GM13976 (cell line): Measurements from ENCODE around the gene FOXD4L1.
A peak's percentile ranks its signal among the peaks of the same experiment; 100 is the strongest.
"Not testable (repeated sequence)": the region's sequence is repeated elsewhere in the genome, so short reads cannot be mapped to it uniquely, and the experiment has no call there.

Experiments
- DNase-seq: peaks from one replicate; pipeline ENCODE4 v3.0.0; 2012; ENCODE audit warnings: low spot score
- in situ Hi-C: fragments of 300-500 bp; cut with MboI; formaldehyde crosslinking; loops from one replicate; pipeline ENCODE4 v1.12.0; 2022; ENCODE audit warnings: low sequenced_read_pairs, mixed read lengths, inconsistent platforms; ENCODE audit not compliant: unreplicated experiment

The FOXD4L1 gene

GRCh38 chr2:113517025-113517424, 18.6 kb downstream of the FOXD4L1 start:
- in situ Hi-C loops, DNase-seq: not testable (repeated sequence)

GRCh38 chr2:113520837-113521236, 22.4 kb downstream of the FOXD4L1 start:
- in situ Hi-C loops = not testable (repeated sequence)

GRCh38 chr2:113521492-113521891, 23.0 kb downstream of the FOXD4L1 start:
- DNase-seq, in situ Hi-C loops: not testable (repeated sequence)

More at GRCh38 chr2:113520837-113521236, 22.4 kb downstream of the FOXD4L1 start:
- DNase-seq = not testable (repeated sequence)

- in situ Hi-C loops, DNase-seq: not testable (repeated sequence)
These were observed 26.5 kb downstream of the FOXD4L1 start for GRCh38 chr2:113524986-113525385.

DNA sequence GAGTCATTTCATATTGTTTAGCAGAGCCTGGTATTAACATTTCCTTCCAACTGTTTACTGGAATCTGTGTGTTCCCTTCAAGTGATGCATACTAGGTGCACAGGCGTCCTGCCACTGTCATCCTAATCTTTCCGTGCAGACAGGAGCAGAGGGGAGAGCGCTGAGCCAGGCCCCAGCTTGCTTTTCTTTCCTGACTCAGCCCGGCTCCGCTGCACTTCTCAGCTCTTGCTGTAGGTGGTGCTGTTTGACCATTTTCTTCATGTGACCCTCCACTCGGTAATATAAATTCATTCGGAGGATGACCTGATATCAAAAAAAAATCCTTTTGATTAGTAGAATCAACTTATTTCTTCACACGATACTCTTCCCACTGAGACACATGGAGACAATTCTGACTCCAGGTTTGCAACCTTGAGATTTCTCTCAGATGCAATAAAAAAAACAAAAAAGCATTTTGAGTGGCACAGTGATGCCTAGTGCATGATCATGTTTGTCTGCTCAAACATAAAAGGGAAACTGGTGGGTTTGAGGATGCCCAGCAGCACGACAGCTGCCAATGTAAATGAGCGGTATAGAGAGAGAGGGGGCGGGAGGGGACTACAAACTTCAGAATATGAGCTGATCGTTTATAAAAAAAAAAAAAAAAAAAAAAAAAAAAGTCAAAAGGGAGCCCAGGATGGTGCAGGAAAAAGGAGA, 29.0 kb downstream of the FOXD4L1 start:
- in situ Hi-C loops = not testable (repeated sequence)

GRCh38 chr2:113528126-113528525, 29.7 kb downstream of the FOXD4L1 start:
- DNase-seq, in situ Hi-C loops: not testable (repeated sequence)

More for the DNA sequence above, 29.0 kb downstream of the FOXD4L1 start:
- not testable (repeated sequence) for DNase-seq

GRCh38 chr2:113528904-113529303, 30.4 kb downstream of the FOXD4L1 start:
- in situ Hi-C loops = not testable (repeated sequence)

GRCh38 chr2:113532991-113533390, 34.5 kb downstream of the FOXD4L1 start:
- in situ Hi-C loops, DNase-seq: not testable (repeated sequence)

More at GRCh38 chr2:113528904-113529303, 30.4 kb downstream of the FOXD4L1 start:
- not testable (repeated sequence) for DNase-seq

GRCh38 chr2:113536573-113536972, 38.1 kb downstream of the FOXD4L1 start:
- DNase-seq, in situ Hi-C loops: not testable (repeated sequence)

DNA sequence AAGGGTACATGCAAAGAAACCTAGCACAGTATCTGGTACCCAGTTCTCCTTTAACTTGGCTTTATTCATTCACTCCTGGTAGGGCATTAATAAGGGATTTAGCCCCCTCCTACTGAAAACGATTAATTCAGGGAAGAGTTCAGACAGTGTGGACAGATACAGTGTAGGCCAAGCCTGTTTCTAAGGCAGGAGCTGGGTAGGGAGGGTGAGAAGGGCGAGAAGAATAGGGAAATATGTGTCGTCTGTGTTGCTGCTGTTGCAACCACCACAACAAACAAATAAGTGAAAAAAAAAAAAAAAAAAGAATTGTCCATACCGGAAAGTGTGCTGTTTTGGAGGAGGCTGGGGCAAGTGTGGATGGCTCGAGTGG, 42.4 kb downstream of the FOXD4L1 start:
- DNase-seq, in situ Hi-C loops: not testable (repeated sequence)

GRCh38 chr2:113541204-113541975, 42.9 kb downstream of the FOXD4L1 start:
- in situ Hi-C loops = not testable (repeated sequence)
- peak; percentile 11 for DNase-seq

- in situ Hi-C loops = not testable (repeated sequence)
These were observed 43.6 kb downstream of the FOXD4L1 start for GRCh38 chr2:113541976-113542485.

DNA sequence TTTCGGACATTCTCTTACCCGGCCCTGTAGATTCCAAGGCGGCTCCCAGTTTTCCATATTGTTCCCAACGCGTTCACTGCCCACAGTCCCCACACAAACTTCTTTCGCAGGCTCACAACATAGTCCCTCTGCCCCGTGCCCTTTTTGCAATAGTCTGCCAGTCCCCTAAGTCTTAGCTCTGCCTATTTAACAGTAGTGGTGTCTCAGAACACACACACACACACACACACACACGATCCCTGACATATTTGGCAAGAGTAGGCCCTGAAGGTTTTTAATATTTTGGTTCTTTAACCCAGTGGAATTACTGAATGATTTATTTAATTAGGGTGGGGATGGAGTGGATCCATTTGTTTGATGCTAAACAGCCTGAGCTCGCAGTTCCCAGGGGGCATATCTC, 44.1 kb downstream of the FOXD4L1 start:
- in situ Hi-C loops = not testable (repeated sequence)

More at GRCh38 chr2:113541976-113542485, 43.6 kb downstream of the FOXD4L1 start:
- DNase-seq = not testable (repeated sequence)

More for the DNA sequence above, 44.1 kb downstream of the FOXD4L1 start:
- not testable (repeated sequence) for DNase-seq
